Tibial nerve (tissue), 4 donors: ENCODE data around the gene ETS2. TPM values are rescaled to one million over a fixed set of nuclear protein-coding genes. Genes with fewer than 3 reads are reported as not detected.
A peak's percentile ranks its signal among the peaks of the same experiment; 100 is the strongest.

Experiments used
- DNase-seq, 2 donors: peaks; one replicate each; pipeline ENCODE4 v3.0.0-alpha.2; 2019; ENCODE audit warnings: low spot score in 2 of 2
- H3K27ac ChIP-seq, 4 donors: fragments of 200-600 bp; sonication (generic) in 3 of 4; one replicate each; pipeline ENCODE4 v1.5.1; 2017 to 2019; ENCODE audit warnings: mild to moderate bottlenecking in 1 of 4
- H3K27me3 ChIP-seq, 2 donors: fragments of 200-600 bp; sonication (generic) in 1 of 2; one replicate each; pipeline versions ENCODE4 v1.5.1 to v1.6.0; 2017 to 2019
- H3K36me3 ChIP-seq, 3 donors: fragments of 200-600 bp; sonication (generic); one replicate each; pipeline ENCODE4 v1.5.1; 2018 to 2019
- H3K4me1 ChIP-seq, 4 donors: fragments of 200-600 bp; sonication (generic) in 3 of 4; one replicate each; pipeline ENCODE4 v1.5.1; 2017 to 2019
- H3K4me3 ChIP-seq, 4 donors: fragments of 200-600 bp; sonication (generic) in 3 of 4; one replicate each; pipeline ENCODE4 v1.5.1; 2017 to 2019; ENCODE audit warnings: mild to moderate bottlenecking in 1 of 4, moderate library complexity in 1 of 4
- H3K9me3 ChIP-seq, 4 donors: fragments of 200-600 bp; sonication (generic) in 3 of 4; one replicate each; pipeline ENCODE4 v1.5.1; 2017 to 2019
- CTCF ChIP-seq, 5 experiments: fragments of 200-600 bp in 3 of 5; fragments of 450-650 bp in 2 of 5; sonication (generic) in 3 of 5; IDR thresholded peaks; one replicate each; pipeline ENCODE4 v1.5.1; 2016 to 2019; ENCODE audit warnings: antibody characterized with exemption in 5 of 5, mild to moderate bottlenecking in 3 of 5, moderate library complexity in 2 of 5
- EP300 ChIP-seq, 2 donors: sonication (generic); formaldehyde crosslinking; IDR thresholded peaks; one replicate each; pipeline ENCODE4 v1.6.1; 2017; ENCODE audit warnings: antibody characterized with exemption in 2 of 2, mild to moderate bottlenecking in 1 of 2
- POLR2A ChIP-seq, 2 donors: fragments of 450-650 bp; IDR thresholded peaks; one replicate each; pipeline ENCODE4 v1.6.1; 2017; ENCODE audit warnings: antibody characterized with exemption in 2 of 2, mild to moderate bottlenecking in 2 of 2, moderate library complexity in 2 of 2
- WGBS, 2 donors: methylation state at CpG; one replicate each; pipeline ENCODE4 v1.1.5; 2018; 5-methylcytosine and 5-hydroxymethylcytosine counted together
- total RNA-seq, 4 donors: library from RNA; depleted of rRNA; stranded (reverse); fragments of >200 nt; gene quantifications; one replicate each; pipeline ENCODE4 v1.1.0, GENCODE V29; 2016

Gene ETS2
- total RNA-seq, 4 donors from 2014 or later = 85.6 to 103 (median 98.5) TPM

- Histone ChIP-seq H3K4me1 (peaks cover 0 to 19% (median 0%) of the 10 kb centered on the region in 4 donors), H3K36me3 (no peaks in the 10 kb centered on the region), H3K27ac (peak overlapping the region in 2 of 4 donors; percentile 58 to 74), H3K27me3 (no peaks in the 10 kb centered on the region), H3K4me3 (no peak overlapping the region), H3K9me3 (peaks cover 0 to under 1% (median 0%) of the 10 kb centered on the region in 4 donors)
- peak; percentile 26 to 57 for DNase-seq
- 55 to 57% methylated on average over 18 of the region's 18 CpGs for WGBS, 2 donors
- TF ChIP-seq POLR2A (IDR thresholded peaks at IDR 0.05) (no peak), CTCF (IDR thresholded peaks at IDR 0.05) (no peak), EP300 (IDR thresholded peaks at IDR 0.05) (peak in 1 of 2 donors; percentile 56)
Observed at GRCh38 chr21:38773099-38774061, 32.3 kb upstream of the ETS2 start.

GRCh38 chr21:38774152-38774551, 31.6 kb upstream of the ETS2 start:
- Histone ChIP-seq H3K4me1 (peaks cover 0 to 16% (median 0%) of the 10 kb centered on the region in 4 donors), H3K27ac (peak overlapping the region in 1 of 4 donors; percentile 74), H3K9me3 (peaks cover 0 to 9% (median 0%) of the 10 kb centered on the region in 4 donors), H3K36me3 (no peaks in the 10 kb centered on the region), H3K27me3 (no peaks in the 10 kb centered on the region), H3K4me3 (no peak overlapping the region)
- TF ChIP-seq EP300 (IDR thresholded peaks at IDR 0.05) = no peak
- no peak for TF ChIP-seq POLR2A (IDR thresholded peaks at IDR 0.05)
- no peak for TF ChIP-seq CTCF (IDR thresholded peaks at IDR 0.05)
- DNase-seq = no peak
- 36 to 51% methylated on average over 5 of the region's 5 CpGs for WGBS, 2 donors

GRCh38 chr21:38774586-38775285, 31.0 kb upstream of the ETS2 start:
- no peak for DNase-seq
- no peak for TF ChIP-seq EP300 (IDR thresholded peaks at IDR 0.05)
- no peak for TF ChIP-seq POLR2A (IDR thresholded peaks at IDR 0.05)
- TF ChIP-seq CTCF (IDR thresholded peaks at IDR 0.05) = no peak
- Histone ChIP-seq H3K27ac (peak overlapping the region in 1 of 4 donors; percentile 74), H3K36me3 (no peaks in the 10 kb centered on the region), H3K27me3 (no peaks in the 10 kb centered on the region), H3K4me1 (peaks cover 0 to 16% (median 0%) of the 10 kb centered on the region in 4 donors), H3K4me3 (no peak overlapping the region), H3K9me3 (peaks cover 0 to 12% (median 0%) of the 10 kb centered on the region in 4 donors)
- 83 to 86% methylated on average over 12 of the region's 12 CpGs for WGBS, 2 donors

- Histone ChIP-seq H3K4me1 (peaks cover 0 to 16% (median 0%) of the 10 kb centered on the region in 4 donors), H3K4me3 (no peak overlapping the region), H3K36me3 (no peaks in the 10 kb centered on the region), H3K27me3 (no peaks in the 10 kb centered on the region), H3K27ac (no peak overlapping the region), H3K9me3 (peaks cover 0 to 12% (median 0%) of the 10 kb centered on the region in 4 donors)
- TF ChIP-seq EP300 (IDR thresholded peaks at IDR 0.05) = no peak
- TF ChIP-seq POLR2A (IDR thresholded peaks at IDR 0.05) = no peak
- TF ChIP-seq CTCF (IDR thresholded peaks at IDR 0.05) = no peak
- 60 to 63% methylated on average over 5 of the region's 5 CpGs for WGBS, 2 donors
- no peak for DNase-seq
Observed at GRCh38 chr21:38775733-38776132, 30.0 kb upstream of the ETS2 start.
